ENCODE data around the gene SCARB1.

GRCh38 chr12:124844411-124845397 is 19.0 kb downstream of the SCARB1 start:
- no peak for TF ChIP-seq CTCF (IDR thresholded peaks at IDR 0.05; ENCODE audit: insufficient read depth, low read length)
- TF ChIP-seq REST (IDR thresholded peaks at IDR 0.05; ENCODE audit: insufficient replicate concordance, low read depth), result no peak
- TF ChIP-seq SPI1 (IDR thresholded peaks at IDR 0.05; ENCODE audit: borderline replicate concordance, low read depth), result no peak
- TF ChIP-seq POLR2AphosphoS5 (IDR thresholded peaks at IDR 0.05; ENCODE audit: low read depth), result no peak
- no peak for TF ChIP-seq GABPA (IDR thresholded peaks at IDR 0.05; ENCODE audit: low read depth)

All from HL-60 (cell line).